ENCODE results near the gene PLEKHM1.
A peak's percentile ranks its signal among the peaks of the same experiment; 100 is the strongest.

Gene PLEKHM1

DNA sequence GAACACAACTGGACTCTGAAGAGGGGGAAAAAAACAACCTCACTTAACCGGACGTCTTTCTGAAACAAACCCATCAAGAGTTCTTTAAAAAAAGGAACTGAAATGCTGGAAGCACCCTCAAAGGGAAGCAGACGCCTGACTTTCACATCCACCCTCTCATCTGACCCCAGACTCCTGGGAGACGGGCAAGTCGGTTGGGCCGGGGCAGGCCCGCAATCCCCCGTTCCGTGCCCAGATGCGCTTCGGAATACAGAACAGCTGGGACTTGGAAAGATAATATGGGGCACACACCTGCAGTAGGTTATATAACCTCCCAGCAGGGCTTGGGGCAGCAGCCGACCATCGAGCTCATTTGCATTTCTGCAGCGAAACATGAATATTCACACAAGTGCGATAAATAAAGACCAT lies 61.6 kb downstream of the PLEKHM1 start:
- DNase-seq (ENCODE audit: low spot score) (no peak), FAIRE-seq (peak; percentile 63)

DNA sequence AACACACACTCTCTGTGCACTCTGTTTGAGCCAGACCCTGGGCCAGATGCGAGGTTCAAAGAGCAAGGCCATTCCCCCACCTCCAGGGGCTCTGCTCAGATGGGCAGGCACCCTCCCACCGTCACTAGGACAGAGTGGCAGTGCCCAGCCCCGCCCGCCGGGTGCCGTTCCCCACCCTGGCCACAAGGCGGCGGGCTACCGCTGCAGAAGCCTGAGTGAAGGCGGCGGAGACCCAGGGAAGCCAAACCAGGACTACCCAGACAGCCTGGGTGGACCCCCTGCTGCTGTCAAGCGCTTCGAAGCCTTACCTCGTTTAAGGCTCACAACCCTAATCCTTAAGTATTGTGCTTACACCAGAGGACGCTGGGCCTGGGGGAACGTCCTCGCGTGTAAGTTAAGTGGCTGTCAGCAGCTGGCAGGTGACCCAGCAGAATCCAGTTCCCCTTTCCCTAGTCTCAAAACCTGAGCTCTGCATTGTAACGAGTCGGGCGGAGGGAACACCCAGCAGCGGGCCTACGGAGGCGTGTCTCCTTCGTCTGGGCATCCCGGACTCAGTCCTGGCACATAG lies 62.4 kb downstream of the PLEKHM1 start:
- DNase-seq (ENCODE audit: low spot score) (peak; percentile 86), FAIRE-seq (peak; percentile 83)

DNA sequence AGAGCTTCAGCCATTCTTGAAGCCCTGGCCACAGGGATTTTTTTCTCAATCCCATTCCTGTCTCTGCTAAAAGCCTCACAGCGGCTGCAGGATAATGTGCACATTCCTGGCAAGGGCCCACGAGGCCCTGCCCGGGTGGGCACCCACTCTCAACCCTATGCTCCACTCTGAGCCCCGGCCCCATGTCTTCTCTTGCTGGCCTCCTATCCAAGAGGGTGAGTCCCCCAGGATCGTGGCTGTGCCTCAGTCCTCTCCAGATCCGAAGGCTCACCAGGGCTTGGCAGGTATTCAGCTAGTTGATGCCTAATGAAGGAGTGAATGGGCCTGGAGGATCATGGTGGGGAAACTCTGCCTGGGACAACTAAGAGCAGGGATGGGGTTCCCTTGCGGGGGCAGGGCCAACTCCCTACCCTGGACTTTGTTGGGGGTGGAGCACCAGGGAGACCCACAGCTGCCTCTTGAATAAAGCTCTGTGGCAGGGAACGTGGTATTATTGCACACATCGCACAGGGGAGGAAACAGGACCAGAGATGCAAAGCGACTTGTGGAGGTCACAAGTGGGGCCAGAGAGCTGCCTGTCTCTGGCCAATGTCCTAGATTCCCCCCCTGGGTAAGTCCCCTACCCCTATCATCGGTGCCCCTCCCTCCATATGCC lies 63.2 kb downstream of the PLEKHM1 start:
- DNase-seq (ENCODE audit: low spot score) (no peak), FAIRE-seq (no peak)

DNA sequence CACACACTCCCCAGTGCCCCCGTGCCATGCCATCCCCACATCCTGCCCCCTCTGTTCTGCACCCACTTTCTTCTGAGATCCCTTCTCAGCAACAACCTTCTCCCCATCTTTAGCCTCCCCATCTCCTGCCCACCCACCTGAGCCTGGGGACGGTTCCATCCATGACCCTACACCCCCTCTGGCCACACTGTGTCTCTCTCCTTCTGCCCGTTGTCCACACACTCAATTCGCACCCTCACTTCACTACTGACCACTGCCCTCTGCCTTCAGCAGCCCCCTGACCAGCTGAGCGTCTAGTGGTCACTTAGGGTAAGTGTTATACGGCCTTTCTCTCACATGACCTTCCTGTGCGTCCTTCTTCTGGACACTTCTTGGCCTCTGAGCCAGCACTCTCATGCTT lies 64.0 kb downstream of the PLEKHM1 start:
- FAIRE-seq (peak; percentile 50), DNase-seq (ENCODE audit: low spot score) (no peak)

DNA sequence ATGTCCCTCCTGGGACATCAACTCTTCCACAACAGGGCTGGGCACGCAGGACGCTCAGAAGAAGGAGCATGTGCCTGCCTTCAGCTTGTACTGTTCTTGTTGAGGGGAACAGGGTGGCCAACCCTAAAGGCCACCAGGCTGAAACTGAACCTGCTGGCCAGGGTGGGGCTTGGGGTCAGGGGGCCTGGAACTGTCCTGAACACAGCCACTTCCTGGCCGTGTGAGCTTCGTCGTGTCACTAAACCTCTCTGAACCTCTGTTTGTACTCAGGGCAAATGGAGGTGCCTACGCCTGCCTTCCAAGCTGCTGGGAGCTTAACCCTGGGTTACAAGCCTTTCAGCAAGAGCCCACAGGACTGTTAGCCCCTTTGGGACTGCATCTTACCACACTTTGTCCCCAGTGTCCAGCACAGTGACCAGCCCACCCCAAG lies 64.5 kb downstream of the PLEKHM1 start:
- no peak for FAIRE-seq

DNA sequence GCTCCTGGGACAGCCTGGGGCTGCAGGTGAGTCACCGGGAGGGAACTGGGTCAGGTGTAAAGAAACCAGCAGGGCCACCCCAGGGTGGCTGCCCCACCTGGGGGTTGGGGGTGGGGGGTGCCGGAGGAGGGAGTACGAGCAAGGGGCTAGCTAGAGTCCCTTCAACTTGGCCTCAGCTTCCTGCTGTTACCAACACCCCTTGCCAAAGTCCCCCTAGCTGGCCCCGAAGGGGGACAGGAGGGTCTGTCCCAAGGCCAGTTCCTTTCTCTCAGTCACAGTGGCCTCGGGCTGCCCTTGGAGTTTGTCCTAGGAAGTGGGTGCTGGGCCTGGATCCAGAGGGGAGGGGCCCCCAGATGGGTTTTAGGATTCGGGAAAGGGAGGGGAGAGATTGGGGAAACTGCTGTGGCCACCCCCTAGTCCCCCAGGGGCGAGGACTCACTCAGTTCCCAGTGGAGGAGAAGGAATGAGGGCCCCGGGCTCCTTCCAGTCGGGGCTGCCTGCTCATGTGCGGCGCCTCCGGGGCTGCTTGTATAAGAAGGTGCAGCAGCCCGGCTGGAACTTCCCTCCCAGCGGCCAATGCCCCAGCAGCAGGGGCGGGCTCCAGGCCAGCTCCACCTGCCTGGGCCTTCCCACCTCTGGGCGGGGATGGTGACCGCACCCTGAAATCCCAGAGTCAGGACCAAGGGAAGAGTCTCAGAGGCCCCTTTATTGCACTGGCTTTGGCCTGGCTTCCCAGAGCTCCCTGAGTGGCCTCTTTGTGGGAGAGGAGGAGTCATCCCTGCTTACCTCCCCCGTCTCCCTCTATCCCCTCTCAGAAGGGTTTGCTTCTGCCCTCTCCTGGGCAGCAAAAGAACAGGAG lies 65.2 kb downstream of the PLEKHM1 start:
- FAIRE-seq, result no peak
- DNase-seq (ENCODE audit: low spot score), result peak; percentile 57

More for the DNA sequence above, 64.5 kb downstream of the PLEKHM1 start:
- no peak for DNase-seq (ENCODE audit: low spot score)

DNA sequence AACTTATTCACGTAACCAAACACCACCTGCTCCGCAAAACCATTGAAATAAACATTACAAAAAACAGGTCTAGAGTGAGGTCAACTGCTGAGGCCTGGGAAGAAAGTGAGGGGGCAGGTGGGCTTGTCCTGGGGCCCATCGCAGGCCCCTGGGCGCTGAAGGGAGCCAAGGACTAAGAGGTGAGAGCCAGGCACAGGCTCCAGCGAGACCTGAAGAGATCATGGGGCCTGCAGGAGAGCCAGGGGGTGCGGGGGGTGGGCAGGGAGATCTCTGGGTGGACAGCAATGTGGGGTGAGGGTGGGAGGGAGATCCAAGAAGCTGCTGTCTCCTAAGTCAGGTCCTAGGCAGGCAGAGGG lies 65.8 kb downstream of the PLEKHM1 start:
- FAIRE-seq (no peak), DNase-seq (ENCODE audit: low spot score) (no peak)

DNA sequence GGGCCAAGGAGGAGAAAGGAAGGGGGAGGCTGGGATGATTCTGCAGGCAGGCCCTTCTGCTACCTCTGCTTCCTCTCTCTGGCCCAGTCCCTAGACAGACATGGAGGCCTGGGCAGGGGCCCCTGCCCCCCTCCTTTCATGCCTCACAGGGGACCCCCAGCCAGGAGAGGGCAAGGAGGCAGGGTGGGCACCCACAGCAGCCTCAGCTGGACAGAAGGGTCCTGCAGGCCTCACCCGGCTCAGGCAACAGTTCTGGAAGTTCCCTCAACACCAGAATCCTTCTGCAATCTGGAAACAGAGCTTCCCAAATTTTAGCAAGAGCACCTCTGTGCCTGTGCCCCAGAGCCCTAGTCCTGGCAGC lies 66.6 kb downstream of the PLEKHM1 start:
- FAIRE-seq (no peak), DNase-seq (ENCODE audit: low spot score) (no peak)

DNA sequence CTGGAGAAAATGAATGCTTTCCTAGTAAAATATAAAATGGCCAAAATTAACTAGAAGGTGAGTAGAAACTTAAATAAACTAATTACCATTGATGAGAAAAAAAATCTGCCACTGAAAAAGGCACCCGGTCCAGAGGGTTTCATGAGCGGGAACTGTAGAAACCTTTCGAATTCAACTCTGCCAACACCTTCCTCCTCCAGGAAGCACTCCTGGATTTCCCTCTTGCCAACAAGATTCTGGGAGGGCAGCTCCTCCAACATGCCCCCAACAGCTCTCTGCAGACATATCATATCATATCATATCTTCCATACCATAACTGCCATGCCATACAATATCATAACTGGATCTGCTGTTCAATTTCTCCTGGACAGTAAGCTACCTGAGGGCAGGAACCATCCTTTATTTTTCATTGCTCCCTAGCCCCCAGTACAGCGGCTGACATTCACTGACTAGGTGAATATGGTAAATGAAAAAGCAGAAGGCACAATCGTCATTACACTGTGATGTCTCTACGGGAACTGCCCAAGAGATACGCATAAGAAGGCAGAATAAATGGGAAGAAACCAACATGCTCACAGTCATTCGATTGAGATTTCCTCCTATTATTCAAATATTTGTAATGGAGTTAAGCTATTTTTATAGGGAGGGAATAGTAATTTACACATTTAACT lies 67.1 kb downstream of the PLEKHM1 start:
- no peak for DNase-seq (ENCODE audit: low spot score)
- no peak for FAIRE-seq

DNA sequence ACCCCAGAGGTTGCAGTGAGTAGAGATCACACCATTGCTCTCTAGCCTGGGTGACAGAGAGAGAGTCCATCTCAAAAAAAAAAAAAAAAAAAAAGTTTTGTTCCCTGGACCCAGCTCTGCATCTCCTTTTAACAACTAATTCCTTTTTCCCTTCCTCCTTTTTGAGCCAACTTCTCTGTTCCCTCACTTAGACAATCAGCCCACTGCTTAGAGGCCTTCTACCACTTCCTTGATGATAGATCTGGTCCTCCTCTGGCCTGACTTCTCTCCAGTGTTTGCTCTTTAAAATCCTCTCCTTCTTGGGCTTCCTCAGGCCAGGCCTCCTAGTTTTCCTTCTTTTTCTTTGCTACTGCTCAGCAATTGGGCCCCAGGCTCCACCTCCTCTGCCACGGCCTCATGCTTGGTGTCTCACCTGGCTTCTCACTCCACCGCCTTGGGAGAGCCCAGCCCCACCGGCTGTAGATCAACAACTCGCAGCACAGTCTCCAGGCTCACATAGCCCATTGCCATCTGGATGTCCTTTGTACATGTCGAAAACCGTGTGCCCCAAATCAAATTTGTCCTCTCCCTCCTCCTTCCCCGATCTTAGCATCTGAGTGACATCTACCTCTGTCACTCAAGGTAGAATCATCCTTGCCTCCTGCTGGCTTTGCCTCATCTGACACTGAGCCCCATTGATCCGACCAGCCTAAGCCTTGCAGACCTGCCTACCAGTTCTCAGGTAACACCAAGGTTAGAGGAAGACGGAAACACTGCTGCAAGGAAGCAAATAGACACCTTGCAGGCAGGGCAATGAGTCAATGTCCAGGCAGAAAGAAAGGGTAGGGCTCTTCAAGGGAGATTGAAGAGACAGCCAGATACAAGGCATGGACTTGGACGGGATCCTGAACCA lies 75.3 kb downstream of the PLEKHM1 start:
- DNase-seq (ENCODE audit: low spot score) (no peak), FAIRE-seq (peak; percentile 40)

DNA sequence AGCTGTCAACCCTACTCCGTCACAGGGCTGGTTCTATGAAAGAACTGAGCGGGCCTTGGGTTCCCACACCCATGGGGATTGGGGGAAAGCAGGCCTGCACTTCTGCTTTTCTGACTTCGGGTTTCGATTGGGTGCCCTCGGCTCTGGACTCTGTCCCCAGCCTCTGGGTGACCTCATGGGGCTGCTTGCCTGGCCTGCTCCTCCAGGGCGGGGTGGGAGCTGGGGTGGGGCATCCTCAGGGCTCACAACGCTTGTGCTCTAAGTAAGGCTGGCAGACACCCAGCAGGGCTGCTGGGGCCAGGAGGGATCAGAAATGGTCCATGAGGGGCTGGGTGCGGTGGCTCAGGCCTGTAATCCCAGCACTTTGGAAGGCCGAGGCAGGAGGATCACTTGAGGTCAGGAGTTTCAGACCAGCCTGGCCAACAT lies 77.0 kb downstream of the PLEKHM1 start:
- DNase-seq (ENCODE audit: low spot score), result no peak
- FAIRE-seq, result no peak

DNA sequence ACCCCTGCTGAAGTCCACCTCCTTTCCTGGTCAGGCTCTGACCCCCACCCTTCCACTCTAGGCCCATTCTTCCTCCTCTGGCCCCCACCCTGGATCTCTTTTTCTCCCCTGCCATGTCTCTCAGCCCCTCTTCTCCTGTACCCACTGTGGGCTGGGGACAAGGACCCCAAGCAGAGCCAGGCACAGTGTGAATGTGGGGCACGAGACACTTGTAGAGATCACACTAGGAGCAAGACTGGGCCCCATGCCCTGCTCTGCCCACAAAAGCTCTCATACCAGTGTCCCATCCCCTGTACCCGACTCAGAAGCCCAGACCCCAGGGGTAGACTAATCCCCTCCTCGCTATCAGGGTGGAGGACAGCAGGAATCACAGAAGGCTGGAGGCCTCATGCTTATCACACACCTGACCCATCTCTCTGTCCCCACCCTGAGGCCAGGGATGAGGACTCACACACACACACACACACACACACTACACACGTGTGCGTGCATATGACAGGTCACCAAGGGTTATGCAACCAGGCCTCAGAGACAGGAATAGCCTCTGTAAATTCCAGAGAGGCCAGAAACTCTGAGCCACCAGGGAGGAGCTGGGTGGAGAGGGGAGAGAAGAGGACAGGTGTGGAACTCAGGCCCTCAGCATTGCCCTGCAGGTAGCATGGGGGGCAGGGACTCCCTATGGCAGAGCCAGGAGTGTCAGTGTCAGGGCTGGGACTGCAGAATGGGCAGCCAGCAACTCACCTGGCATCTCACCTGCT lies 79.0 kb downstream of the PLEKHM1 start:
- FAIRE-seq (no peak), DNase-seq (ENCODE audit: low spot score) (no peak)

DNA sequence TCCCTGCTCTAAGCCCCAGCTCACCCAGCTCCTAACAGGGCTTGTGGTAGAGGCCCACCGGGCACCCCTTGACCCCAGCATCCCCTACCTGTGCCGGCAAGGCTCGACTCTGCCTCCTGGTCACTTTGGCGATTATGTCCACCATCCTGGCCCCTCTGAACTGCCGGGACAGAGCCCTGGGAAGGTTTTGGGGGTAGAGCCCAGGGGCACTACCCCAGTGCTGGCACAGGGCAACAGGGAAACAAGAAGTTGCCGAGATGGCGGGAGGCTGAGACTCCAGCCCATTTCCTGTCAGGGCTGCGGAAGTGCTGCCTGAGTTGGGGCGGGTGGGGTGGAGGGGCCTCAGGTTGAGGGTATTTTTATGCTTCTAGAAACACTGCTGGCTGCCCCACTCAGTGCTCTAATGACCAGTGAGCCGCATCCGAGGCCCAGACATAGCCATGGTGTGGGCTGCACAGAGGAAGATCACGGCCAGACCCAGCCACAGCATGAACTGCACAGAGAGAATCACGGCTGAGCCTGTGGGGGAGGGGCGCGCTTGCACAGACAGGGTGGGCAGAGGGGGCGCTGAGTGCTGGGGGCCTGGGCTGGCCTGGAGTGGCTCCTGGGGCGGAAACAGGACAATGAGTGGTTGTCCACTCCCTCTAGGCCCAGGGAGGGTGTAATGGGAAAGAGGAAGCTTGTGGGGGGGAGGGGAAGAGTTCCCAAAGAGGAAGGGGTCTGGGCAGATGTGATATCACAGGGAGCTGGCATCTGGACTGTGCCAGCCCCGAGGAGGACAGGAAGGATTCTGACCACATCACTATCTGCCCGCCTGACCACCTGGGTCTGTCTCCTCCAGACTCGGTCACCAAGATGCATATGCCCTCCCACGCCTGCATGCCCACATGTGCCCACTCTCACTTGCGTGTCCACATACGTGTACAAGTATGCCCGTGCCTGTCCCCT lies 80.1 kb downstream of the PLEKHM1 start:
- DNase-seq (ENCODE audit: low spot score) (no peak), FAIRE-seq (no peak)

DNA sequence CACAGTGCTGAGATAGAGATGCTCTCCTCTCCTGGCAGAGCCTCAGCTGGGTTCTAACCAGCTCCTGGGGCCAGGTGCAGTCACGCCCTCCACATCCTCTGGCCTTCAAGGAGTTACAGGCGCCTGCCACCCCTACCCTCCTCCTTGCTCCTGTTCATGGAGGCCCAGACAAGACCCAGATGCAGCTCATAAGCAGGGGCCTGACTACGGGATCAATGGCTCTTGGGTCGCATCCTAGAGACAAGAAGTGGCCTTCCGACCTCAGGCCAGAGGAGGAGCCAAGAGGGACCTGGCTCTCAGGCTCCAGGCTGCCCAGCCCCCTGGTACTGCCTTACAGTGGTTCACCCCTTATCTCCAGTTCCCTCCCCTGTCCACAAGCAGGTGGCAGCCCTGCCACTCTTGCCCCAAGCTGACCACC lies 80.9 kb downstream of the PLEKHM1 start:
- FAIRE-seq (peak; percentile 9), DNase-seq (ENCODE audit: low spot score) (no peak)

DNA sequence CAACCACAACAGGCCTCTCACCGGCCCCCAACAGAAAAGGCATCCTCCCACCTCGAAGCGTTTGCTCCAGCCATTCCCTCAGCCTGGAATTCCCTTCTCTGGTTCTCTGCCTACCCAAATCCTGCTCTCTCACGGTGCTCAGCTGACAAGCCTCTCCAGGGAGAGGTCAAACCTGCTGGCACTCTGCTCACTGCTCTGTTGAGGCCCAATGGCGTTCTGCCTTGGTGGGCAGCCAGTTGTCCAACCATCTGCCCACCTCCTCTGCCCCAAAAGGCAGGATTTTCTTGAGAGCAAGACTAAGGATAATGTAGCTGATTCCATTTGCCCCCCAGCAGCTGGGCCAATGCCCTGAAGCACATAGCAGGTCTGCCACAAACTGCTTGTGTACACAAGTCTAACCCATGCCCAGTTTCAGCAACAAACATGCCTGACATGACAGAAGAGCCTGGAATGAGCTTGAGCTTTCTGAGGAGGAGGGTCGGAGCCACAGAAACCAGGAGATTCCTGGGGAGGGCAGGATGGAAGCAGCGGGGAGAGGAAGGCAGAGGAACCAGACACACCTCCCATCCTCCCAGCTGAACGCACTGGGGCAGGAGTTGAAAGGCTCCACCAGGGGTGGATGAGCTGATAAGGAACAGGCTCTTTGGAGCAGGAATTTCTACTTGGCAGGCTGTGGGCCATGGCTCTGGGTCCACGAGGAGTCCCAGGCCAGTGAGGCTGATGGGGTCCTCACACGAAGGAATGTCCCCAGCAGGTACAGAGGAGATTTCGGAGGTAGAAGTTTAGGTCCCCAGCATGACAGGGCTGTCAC lies 81.7 kb downstream of the PLEKHM1 start:
- FAIRE-seq (no peak), DNase-seq (ENCODE audit: low spot score) (no peak)

DNA sequence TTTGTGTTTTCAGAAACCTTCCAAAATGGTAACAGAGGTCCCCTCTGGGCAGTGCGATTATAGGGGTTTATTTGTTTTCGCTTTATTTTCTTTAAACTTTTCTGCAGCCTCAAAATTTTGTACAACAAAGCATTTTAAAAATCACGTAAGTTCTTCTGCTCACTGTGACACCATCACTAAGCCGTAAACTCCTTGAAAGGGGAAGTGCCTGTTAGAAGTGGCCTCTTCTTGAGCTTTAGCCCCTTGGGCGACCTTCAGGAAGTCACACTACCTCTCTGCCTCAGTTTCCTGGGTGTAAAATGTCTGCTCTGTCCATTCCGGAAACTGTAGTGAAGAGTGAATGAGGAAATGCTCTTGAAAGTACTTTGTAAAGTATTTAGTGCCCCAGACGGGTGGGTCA lies 84.4 kb downstream of the PLEKHM1 start:
- DNase-seq (ENCODE audit: low spot score), result no peak
- FAIRE-seq, result no peak

DNA sequence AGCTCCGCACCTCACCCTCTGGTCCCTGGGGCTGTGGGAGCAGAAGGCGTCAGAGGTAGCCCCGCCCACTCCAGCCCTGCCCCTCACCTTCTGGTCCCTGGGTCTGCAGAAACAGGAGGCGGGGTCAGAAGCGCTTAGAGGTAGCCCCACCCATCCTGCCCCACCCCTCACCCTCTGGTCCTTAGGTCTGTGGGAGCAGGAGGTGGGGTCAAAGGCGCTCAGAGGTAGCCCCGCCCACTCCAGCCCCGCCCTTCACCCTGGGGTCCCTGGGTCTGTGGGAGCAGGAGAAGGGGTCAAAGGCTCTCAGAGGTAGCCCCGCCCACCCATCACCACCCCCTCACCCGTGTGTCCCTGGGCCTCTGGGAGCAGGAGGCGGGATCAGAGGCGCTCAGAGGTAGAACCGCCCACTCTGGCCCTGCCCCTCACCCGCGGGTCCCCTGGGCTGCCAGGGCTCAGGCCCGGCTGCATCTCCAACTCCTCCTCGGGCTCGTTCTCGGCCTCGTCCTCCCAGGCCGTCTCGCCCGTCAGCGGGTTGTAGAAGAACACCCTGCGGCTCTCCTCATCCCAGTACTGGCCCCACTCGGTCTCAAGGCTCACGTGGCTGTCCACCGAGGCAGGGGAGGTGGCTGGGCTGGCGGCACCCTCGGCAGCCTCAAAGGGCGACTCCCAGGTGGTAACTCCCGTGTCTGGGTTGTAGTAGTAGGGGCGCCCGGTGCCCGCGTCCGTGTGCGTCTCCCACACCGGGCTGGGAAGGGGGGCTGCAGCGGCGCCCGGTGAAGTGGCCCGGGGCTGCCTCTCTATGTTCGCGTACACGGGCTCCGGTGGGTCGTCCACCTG lies 85.1 kb downstream of the PLEKHM1 start:
- FAIRE-seq (no peak), DNase-seq (ENCODE audit: low spot score) (no peak)

Measured in urothelium cell line (cell line).